Fibroblast of the aortic adventitia (primary cell): ENCODE results near the gene SYNE1. TPM values are rescaled to one million over a fixed set of nuclear protein-coding genes. Genes with fewer than 3 reads are reported as not detected.
"Not testable (repeated sequence)": the region's sequence is repeated elsewhere in the genome, so short reads cannot be mapped to it uniquely, and the experiment has no call there.

Source experiments
- DNase-seq: peaks from one replicate; pipeline ENCODE4 v3.0.0-alpha.2; 2010; ENCODE audit warnings: low read depth
- H3K4me3 ChIP-seq: 2 replicates; pipeline ENCODE4 v1.5.1; 2011; ENCODE audit warnings: low read depth, mild to moderate bottlenecking, control low read depth, low read length, moderate library complexity
- total RNA-seq: library from RNA; depleted of rRNA; stranded (reverse); fragments of >200 nt; gene quantifications from 2 replicates; pipeline ENCODE4 v1.2.3, GENCODE V29; 2012; ENCODE audit warnings: low replicate concordance
- TF ChIP-seq, protein P1 (sequence below): IDR thresholded peaks from 2 replicates; pipeline ENCODE4 v1.5.1; 2011; ENCODE audit warnings: mild to moderate bottlenecking, low read length, control low read depth, inconsistent platforms; ENCODE audit not compliant: insufficient read depth

Gene SYNE1
- total RNA-seq, 1 donor: 193 TPM

DNA sequence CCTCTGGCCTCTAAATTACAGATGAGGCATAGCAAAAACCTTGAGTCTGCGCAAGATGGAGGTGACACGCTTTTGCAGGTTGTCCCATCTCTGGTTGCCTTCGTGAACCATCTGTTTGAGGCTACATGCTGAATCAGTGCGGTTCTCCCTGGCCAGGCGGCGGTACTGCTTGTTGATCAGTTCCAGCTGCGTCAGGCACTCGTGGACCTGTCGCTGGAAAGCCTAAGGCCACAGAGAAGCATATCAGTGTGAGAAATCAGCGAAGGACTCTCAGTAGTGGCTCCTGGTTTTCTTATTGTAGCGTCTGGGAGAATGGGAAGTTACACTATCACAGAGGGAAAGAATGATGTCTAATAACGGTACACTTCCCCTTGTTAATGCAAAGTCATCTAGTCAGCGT is 485.2 kb downstream of the SYNE1 start:
- DNase-seq: no peak
- TF ChIP-seq, protein P1, sequence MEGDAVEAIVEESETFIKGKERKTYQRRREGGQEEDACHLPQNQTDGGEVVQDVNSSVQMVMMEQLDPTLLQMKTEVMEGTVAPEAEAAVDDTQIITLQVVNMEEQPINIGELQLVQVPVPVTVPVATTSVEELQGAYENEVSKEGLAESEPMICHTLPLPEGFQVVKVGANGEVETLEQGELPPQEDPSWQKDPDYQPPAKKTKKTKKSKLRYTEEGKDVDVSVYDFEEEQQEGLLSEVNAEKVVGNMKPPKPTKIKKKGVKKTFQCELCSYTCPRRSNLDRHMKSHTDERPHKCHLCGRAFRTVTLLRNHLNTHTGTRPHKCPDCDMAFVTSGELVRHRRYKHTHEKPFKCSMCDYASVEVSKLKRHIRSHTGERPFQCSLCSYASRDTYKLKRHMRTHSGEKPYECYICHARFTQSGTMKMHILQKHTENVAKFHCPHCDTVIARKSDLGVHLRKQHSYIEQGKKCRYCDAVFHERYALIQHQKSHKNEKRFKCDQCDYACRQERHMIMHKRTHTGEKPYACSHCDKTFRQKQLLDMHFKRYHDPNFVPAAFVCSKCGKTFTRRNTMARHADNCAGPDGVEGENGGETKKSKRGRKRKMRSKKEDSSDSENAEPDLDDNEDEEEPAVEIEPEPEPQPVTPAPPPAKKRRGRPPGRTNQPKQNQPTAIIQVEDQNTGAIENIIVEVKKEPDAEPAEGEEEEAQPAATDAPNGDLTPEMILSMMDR: no peak
- no peak overlapping the region for H3K4me3 ChIP-seq

DNA sequence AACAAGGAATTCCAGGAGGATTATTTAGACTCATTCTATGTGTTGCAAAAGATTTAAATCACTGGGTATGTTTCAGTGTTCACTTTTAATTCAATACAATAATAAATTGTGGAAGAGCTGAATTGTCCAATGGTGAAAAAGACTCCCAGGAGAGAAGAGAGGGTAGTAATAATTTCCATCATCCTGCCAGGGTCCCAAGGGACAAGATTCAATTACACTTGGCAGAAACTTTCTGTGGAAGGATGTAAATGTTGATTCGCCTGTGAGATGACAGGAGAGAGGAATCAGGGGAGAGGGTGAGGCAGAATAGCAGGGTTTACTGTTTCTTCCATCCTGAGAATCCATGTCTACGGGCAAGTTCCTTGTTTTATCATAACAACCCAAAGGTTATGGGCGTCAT is 487.0 kb downstream of the SYNE1 start:
- peak; percentile 20 for DNase-seq
- H3K4me3 ChIP-seq: no peak overlapping the region
- TF ChIP-seq, protein P1: no peak

DNA sequence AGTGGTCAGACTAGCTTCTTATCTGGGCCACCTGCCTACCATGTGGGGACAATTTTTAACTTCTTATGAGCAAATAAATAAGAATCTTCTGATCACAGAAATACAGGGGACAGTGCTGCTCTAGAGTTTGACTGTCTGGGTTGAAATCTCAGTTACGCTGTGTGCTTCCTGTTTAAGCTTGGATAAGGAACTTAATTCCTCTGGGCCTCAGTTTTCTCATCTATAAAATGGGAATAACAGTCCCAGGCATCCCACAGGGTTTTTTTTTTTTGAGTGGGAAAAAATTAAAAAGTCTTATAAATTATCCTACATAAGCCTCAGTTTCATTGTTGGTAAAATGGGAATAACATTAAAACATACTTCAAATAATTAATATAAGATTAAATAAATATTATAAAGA is 488.8 kb downstream of the SYNE1 start:
- DNase-seq: no peak
- TF ChIP-seq, protein P1: no peak

DNA sequence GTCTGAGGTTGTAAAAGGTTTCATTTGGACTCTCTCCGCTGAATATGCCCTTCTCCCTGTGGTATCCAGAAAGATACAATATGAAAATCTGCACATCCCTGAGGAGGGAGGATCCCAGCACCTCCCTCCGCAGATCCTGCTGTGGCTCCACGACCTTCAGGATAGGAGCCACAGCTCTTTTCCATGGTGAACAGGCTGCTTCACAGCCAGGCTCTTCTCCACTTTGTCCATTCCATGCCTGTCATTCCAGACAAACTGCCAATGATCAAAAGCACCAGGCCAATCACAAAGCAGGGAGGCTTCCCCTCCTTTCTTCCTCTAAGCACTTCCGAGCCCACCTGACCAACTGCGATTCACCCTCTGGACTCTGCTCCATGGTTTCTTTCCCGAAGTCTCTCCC is 489.9 kb downstream of the SYNE1 start:
- no peak overlapping the region for H3K4me3 ChIP-seq
- TF ChIP-seq, protein P1: no peak
- DNase-seq: no peak

More for the DNA sequence above, 488.8 kb downstream of the SYNE1 start:
- H3K4me3 ChIP-seq: no peak overlapping the region

DNA sequence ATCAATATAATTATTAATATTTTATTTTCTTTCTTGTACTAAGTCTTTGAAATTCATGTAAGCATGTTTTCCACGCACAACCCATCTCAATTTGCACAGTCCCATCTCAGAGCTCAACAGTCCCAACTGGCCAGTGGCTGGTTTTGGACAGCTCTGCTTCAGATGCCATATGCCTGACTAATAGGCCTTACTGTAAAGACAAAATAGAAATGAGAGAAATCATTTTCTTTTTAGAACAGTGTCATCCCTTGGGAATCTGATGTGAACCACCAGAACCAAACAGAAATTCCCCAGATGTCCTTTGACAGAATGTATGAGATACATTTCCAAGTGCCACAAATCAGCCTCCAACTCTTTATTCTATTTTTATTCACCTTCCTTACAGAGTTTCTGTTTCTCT is 490.8 kb downstream of the SYNE1 start:
- TF ChIP-seq, protein P1: no peak
- peak; percentile 83 for DNase-seq
- H3K4me3 ChIP-seq: no peak overlapping the region

DNA sequence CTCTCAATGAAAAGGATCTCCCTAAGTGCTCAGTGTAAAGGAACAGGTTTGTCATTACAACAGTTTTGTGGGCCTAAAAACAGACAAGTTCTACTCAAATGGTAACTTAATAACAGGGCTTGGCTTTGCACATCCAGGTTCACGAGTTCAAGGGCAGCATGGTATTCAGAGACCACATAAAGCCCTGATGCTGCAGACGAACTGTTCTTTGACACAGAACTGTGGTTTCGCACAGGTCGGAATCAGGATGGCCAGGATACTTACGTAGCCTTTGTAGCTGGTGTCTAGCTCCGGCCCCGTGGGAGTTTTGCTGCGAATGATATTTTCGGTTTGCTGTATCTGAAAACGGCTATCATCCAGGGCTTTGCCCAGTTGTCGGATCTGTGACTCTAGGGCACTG is 493.8 kb downstream of the SYNE1 start:
- H3K4me3 ChIP-seq: no peak overlapping the region
- no peak for DNase-seq
- TF ChIP-seq, protein P1: no peak

DNA sequence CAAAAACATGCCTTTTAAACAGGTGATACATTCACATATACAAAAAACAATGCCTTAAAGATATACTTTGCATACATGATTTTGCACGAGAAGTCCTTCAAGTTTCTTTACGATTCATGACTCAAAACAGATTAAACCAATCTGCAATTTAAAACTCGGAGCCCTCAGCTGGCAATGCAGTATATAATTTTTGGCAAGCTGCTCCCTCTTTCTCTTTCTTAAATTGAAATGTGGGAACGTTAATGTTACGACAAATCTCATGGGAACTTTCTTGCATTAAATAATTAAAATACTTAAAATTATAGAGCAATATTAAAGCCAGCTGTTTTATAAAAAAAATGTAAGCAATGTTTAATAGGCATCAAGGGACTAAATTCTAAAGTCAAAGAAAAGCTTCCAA is 495.1 kb downstream of the SYNE1 start:
- peak; percentile 34 for DNase-seq
- no peak overlapping the region for H3K4me3 ChIP-seq
- TF ChIP-seq, protein P1: no peak

DNA sequence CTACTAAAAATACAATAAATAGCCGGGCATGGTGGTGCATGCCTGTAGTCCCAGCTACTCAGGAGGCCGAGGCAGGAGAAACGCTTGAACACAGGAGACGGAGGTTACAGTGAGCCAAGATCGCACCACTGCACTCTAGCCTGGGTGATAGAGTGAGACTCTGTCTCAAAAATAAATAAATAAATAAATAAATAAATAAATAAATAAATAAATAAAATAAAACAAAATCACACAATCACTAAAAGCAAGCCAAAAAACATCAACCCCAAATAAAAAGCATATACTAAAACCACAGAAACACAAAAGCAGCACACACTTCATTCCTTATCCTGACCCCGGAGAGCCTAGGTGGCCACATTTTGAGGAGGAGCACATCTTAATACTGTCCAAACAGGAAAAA is 498.8 kb downstream of the SYNE1 start:
- not testable (repeated sequence) for H3K4me3 ChIP-seq, DNase-seq
